22Rv1 (cell line): Measurements from ENCODE around the gene PDXK.

Experiments
- ZFX ChIP-seq: fragments of 450-650 bp; IDR thresholded peaks from 2 replicates; pipeline ENCODE4 v1.6.1; 2017; ENCODE audit warnings: antibody characterized with exemption, borderline replicate concordance
- TF ChIP-seq, protein P1 (sequence below): fragments of 450-650 bp; IDR thresholded peaks from 2 replicates; pipeline ENCODE4 v1.5.1; 2017; ENCODE audit warnings: mild to moderate bottlenecking

DNA sequence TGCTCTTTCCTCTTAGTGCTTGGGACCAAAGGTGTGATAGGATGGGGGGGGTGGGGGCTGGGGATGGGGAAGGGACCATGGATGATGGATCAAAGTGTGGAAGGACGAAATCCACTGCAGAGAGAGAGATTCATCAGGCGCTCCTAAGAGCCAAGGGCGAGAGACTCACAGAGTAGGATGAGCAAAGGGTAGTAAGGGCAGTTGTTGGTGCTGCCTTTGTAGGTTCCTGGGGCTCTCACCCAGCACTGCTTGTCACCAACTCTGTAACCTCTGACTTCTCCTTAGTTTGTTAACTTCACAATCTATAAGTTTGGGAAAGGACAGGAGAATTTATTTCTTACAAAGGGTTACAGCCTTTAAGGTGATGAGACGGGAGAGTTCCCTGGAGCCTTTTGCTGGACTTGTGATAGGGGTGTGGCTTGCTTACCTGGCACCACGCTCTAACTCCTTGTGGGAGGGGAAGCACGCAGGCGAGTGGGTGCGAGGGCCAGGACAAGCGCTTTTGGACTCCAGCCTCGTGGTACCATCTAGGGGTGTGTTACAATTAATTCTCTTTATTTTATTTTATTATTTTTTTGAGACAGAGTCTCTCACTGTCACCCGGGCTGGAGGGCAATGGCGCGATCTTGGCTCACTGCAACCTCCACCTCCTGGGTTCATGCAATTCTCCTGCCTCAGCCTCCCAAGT is 1.6 kb upstream of the PDXK start:
- TF ChIP-seq, protein P1, sequence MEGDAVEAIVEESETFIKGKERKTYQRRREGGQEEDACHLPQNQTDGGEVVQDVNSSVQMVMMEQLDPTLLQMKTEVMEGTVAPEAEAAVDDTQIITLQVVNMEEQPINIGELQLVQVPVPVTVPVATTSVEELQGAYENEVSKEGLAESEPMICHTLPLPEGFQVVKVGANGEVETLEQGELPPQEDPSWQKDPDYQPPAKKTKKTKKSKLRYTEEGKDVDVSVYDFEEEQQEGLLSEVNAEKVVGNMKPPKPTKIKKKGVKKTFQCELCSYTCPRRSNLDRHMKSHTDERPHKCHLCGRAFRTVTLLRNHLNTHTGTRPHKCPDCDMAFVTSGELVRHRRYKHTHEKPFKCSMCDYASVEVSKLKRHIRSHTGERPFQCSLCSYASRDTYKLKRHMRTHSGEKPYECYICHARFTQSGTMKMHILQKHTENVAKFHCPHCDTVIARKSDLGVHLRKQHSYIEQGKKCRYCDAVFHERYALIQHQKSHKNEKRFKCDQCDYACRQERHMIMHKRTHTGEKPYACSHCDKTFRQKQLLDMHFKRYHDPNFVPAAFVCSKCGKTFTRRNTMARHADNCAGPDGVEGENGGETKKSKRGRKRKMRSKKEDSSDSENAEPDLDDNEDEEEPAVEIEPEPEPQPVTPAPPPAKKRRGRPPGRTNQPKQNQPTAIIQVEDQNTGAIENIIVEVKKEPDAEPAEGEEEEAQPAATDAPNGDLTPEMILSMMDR: no peak
- TF ChIP-seq ZFX: no peak
